Peyer's patch (tissue), 4 donors: ENCODE measurements around the gene DOCK3. TPM values are rescaled to one million over a fixed set of nuclear protein-coding genes. Genes with fewer than 3 reads are reported as not detected.
A peak's percentile ranks its signal among the peaks of the same experiment; 100 is the strongest.

ENCODE experiments used
- DNase-seq, 3 donors: peaks; one replicate each; pipeline ENCODE4 v3.0.0-alpha.2; 2017 to 2019
- H3K27ac ChIP-seq, 4 donors: fragments of 200-600 bp; sonication (generic); one replicate each; pipeline ENCODE4 v1.5.1; 2016 to 2019
- H3K27me3 ChIP-seq, 2 donors: fragments of 200-600 bp; sonication (generic); one replicate each; pipeline ENCODE4 v1.5.1; 2019
- H3K36me3 ChIP-seq, 3 donors: fragments of 200-600 bp; sonication (generic); one replicate each; pipeline ENCODE4 v1.5.1; 2016 to 2019
- H3K4me1 ChIP-seq, 4 donors: fragments of 200-600 bp; sonication (generic); one replicate each; pipeline ENCODE4 v1.5.1; 2016 to 2019
- H3K4me3 ChIP-seq, 4 donors: fragments of 200-600 bp; sonication (generic); 1 replicate in 3 of 4; 2 replicates in 1 of 4; pipeline ENCODE4 v1.5.1; 2016 to 2019; ENCODE audit warnings: mild to moderate bottlenecking in 1 of 4
- H3K9me3 ChIP-seq, 4 donors: fragments of 200-600 bp; sonication (generic); one replicate each; pipeline ENCODE4 v1.5.1; 2016 to 2019; ENCODE audit warnings: mild to moderate bottlenecking in 1 of 4
- POLR2A ChIP-seq, 2 donors: fragments of 450-650 bp; IDR thresholded peaks; one replicate each; pipeline ENCODE4 v1.5.1; 2017; ENCODE audit warnings: antibody characterized with exemption in 2 of 2, mild to moderate bottlenecking in 2 of 2, moderate library complexity in 2 of 2
- total RNA-seq, 4 donors: library from RNA; depleted of rRNA; stranded (reverse); fragments of >200 nt; gene quantifications; one replicate each; pipeline ENCODE4 v1.1.0, GENCODE V29; 2016
- TF ChIP-seq, protein P1 (sequence below), 6 experiments: fragments of 450-650 bp in 4 of 6; fragments of 200-600 bp in 2 of 6; sonication (generic) in 1 of 6; IDR thresholded peaks; one replicate each; pipeline ENCODE4 v1.5.1; 2017 to 2019; ENCODE audit warnings: antibody characterized with exemption in 6 of 6, mild to moderate bottlenecking in 3 of 6, moderate library complexity in 1 of 6

The DOCK3 gene
- total RNA-seq, 4 donors from 2014 or later, result 0.28 to 0.83 (median 0.40) TPM; not detected in 1

DNA sequence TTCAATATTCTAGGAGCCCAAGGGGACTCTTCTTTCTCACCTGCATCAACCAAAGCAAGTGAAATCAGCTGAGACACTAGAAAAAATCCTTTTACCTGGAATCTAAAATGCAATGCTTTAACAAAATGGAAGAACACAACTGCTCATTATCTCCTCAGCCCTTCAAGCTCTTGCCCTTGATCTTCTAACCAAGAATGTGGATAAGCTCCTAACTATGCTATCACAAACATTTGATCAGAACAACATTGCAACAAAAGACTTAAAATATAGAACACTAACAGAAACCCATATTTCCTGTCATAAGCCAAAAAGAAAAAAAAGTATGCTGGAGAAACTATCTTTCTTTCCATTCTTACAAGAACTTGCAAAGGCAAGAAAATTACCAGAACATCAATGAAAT lies 728.9 kb downstream of the DOCK3 start:
- Histone ChIP-seq H3K27ac (no peak overlapping the region), H3K36me3 (peaks cover 0 to 54% (median 0%) of the 10 kb centered on the region in 3 donors), H3K4me1 (no peaks in the 10 kb centered on the region), H3K27me3 (no peaks in the 10 kb centered on the region), H3K9me3 (no peaks in the 10 kb centered on the region), H3K4me3 (no peak overlapping the region)
- TF ChIP-seq POLR2A (IDR thresholded peaks at IDR 0.05), result no peak
- TF ChIP-seq, protein P1, sequence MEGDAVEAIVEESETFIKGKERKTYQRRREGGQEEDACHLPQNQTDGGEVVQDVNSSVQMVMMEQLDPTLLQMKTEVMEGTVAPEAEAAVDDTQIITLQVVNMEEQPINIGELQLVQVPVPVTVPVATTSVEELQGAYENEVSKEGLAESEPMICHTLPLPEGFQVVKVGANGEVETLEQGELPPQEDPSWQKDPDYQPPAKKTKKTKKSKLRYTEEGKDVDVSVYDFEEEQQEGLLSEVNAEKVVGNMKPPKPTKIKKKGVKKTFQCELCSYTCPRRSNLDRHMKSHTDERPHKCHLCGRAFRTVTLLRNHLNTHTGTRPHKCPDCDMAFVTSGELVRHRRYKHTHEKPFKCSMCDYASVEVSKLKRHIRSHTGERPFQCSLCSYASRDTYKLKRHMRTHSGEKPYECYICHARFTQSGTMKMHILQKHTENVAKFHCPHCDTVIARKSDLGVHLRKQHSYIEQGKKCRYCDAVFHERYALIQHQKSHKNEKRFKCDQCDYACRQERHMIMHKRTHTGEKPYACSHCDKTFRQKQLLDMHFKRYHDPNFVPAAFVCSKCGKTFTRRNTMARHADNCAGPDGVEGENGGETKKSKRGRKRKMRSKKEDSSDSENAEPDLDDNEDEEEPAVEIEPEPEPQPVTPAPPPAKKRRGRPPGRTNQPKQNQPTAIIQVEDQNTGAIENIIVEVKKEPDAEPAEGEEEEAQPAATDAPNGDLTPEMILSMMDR (IDR thresholded peaks at IDR 0.05), result no peak
- DNase-seq, result no peak

DNA sequence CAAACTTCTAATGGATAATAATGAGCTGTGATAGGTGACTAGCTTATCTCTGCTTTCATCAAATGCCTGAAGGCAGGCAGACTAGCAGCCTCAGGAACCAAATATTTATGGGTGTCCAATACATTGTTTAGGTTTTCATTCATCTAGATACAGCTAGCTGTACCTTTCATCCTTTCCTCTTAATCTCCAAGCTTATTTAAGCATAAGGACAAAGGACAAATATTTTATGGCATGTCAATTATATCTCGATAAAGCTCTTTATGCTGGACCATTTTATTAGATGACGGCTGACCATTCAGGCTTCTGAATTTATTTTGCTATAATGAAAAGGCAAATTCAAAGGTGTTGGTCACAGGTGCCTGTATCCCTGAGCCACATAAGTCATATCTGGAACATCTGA lies 733.3 kb downstream of the DOCK3 start:
- Histone ChIP-seq H3K27me3 (no peaks in the 10 kb centered on the region), H3K4me1 (no peaks in the 10 kb centered on the region), H3K9me3 (no peaks in the 10 kb centered on the region), H3K36me3 (peaks cover 0 to 52% (median 0%) of the 10 kb centered on the region in 3 donors), H3K4me3 (no peak overlapping the region), H3K27ac (no peak overlapping the region)
- no peak for TF ChIP-seq POLR2A (IDR thresholded peaks at IDR 0.05)
- TF ChIP-seq, protein P1 (IDR thresholded peaks at IDR 0.05), result no peak
- DNase-seq, result peak in 1 of 3 donors; percentile 2

DNA sequence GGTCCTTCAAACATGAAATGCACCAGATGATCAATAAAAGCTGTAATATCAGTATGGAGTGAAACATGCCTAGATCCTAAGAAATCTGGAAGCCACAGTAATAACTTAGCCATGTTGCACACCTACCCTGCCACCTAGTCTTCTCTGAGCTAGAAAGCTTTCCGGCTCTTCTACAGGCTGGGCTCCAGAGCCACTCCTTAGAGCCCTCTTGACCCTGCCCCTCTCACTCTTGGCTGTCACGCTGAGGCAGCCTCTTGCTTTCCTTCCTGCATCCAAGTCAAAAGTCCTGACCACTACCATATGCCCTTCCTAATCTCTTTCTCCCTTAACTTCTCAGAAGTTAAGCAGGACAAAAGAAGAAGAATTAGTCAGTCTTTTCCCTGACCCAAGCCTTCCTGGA lies 734.1 kb downstream of the DOCK3 start:
- Histone ChIP-seq H3K4me3 (no peak overlapping the region), H3K27me3 (no peaks in the 10 kb centered on the region), H3K27ac (no peak overlapping the region), H3K9me3 (no peaks in the 10 kb centered on the region), H3K36me3 (peaks cover 0 to 52% (median 0%) of the 10 kb centered on the region in 3 donors), H3K4me1 (no peaks in the 10 kb centered on the region)
- TF ChIP-seq, protein P1 (IDR thresholded peaks at IDR 0.05), result no peak
- no peak for TF ChIP-seq POLR2A (IDR thresholded peaks at IDR 0.05)
- DNase-seq, result no peak

DNA sequence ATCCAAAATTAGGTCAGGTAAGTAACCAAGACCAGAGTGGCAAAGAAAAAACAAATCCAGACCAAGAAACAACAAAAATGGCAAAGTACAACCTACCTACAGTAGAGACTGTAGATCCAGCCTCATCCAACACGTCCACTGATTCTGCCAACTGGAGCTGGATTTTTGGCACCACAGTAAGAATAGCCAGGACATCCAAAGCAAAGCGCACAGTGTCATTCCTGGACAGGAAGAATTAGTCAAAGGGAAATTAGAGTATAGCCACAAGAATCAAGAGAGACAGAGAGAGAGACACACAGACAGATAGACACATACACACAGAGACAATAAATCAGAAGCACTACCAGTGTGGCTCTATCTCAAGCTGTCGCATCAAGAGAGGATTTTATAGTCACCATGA lies 747.5 kb downstream of the DOCK3 start:
- no peaks in the 10 kb centered on the region for H3K27me3 ChIP-seq
- H3K9me3 ChIP-seq, result no peaks in the 10 kb centered on the region
- no peak overlapping the region for H3K27ac ChIP-seq
- H3K36me3 ChIP-seq, result peaks cover 0 to 69% (median 2%) of the 10 kb centered on the region in 3 donors
- TF ChIP-seq POLR2A (IDR thresholded peaks at IDR 0.05), result no peak
- TF ChIP-seq, protein P1 (IDR thresholded peaks at IDR 0.05), result no peak
- H3K4me3 ChIP-seq, result no peak overlapping the region
- H3K4me1 ChIP-seq, result no peaks in the 10 kb centered on the region
- DNase-seq, result no peak

DNA sequence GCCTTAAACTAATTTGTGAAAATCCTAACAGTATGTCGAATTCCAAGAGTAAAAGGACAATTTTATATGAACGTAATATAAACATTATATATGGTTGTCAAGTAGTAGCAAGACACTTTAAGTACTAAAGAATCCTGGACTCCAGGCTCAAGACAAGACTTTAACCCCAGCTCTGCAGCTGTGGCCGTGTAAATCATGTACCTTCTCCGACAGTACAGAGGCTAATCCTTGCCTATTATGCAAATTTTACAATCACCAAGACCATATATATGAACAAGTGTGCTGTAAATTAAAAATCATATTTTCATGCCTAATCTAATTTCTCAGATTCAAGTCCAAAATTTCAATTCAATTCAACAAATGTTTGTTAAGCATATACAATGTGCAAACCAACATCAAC lies 752.2 kb downstream of the DOCK3 start:
- no peak for DNase-seq
- Histone ChIP-seq H3K36me3 (peaks cover 0 to 70% (median 0%) of the 10 kb centered on the region in 3 donors), H3K4me3 (no peak overlapping the region), H3K27ac (no peak overlapping the region), H3K4me1 (no peaks in the 10 kb centered on the region), H3K27me3 (no peaks in the 10 kb centered on the region), H3K9me3 (no peaks in the 10 kb centered on the region)
- TF ChIP-seq, protein P1 (IDR thresholded peaks at IDR 0.05), result no peak
- no peak for TF ChIP-seq POLR2A (IDR thresholded peaks at IDR 0.05)

DNA sequence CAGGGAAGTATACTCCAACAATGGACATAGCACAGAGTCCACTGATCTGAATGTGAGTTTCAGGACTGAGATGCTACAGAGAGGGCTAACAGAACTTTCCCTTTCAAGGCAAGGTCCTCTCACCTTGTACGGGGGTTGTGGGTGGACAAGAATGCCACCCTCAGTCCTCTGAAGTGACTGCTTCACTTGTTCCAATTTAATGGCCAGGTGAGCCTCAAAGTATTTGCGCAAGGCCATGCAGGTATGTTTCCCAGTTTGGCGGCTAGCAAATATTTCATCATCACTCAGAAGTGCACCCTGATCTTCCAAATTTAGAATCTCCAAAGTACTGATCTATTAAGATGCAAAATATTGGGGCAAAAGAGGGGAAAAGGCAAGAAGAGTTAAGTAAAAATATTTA lies 754.4 kb downstream of the DOCK3 start:
- Histone ChIP-seq H3K27ac (no peak overlapping the region), H3K36me3 (peaks cover 0 to 57% (median 0%) of the 10 kb centered on the region in 3 donors), H3K9me3 (no peaks in the 10 kb centered on the region), H3K27me3 (no peaks in the 10 kb centered on the region), H3K4me3 (no peak overlapping the region), H3K4me1 (no peaks in the 10 kb centered on the region)
- no peak for TF ChIP-seq POLR2A (IDR thresholded peaks at IDR 0.05)
- TF ChIP-seq, protein P1 (IDR thresholded peaks at IDR 0.05), result no peak
- DNase-seq, result no peak
